Sigmoid colon (tissue), 4 donors: Measurements from ENCODE around the gene MPZL2.

Experiments used
- POLR2AphosphoS5 ChIP-seq, 4 donors: sonication (generic); formaldehyde crosslinking; IDR thresholded peaks; one replicate each; pipeline ENCODE4 v1.6.1; 2017; ENCODE audit warnings: antibody characterized with exemption in 4 of 4
- TF ChIP-seq, protein P1 (sequence below), 4 experiments: fragments of 450-650 bp in 3 of 4; fragments of 200-600 bp in 1 of 4; IDR thresholded peaks; one replicate each; pipeline ENCODE4 v1.5.1; 2016 to 2019; ENCODE audit warnings: antibody characterized with exemption in 4 of 4, mild to moderate bottlenecking in 3 of 4, moderate library complexity in 2 of 4

DNA sequence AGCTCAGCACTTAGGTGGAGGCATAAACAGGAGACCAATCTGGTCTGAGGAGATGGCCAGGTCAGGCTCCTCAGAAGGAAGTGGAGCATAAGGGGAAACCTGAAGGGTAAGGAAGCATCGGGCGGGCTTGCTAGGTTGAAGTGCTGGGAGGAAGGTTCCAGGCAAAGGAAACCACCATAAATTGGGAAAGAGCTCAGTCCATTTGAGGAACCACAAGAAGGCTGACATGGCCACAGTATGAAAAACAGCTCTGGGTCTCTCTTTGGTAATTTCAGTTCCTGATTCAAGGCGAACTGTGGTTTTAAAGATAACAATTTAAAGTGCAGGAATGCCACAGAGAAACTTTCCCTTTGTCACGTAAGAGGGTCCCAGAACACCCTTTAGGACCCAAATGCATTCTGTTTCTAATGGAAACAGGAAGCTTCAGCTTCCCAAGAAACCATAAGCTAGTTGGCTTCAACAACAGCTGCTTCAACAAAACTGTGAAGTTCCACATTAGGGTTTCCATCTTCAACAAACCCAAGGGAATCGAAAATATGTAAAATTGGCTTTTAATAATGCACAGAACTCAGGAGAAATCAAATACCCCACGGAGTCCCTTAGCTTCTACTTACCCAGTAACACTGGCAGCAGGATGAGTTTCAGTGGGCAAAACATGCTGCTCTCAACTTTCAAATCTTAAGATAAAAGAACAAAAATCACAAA lies 49.7 kb downstream of the MPZL2 start:
- no peak for TF ChIP-seq POLR2AphosphoS5 (IDR thresholded peaks at IDR 0.05)
- TF ChIP-seq, protein P1, sequence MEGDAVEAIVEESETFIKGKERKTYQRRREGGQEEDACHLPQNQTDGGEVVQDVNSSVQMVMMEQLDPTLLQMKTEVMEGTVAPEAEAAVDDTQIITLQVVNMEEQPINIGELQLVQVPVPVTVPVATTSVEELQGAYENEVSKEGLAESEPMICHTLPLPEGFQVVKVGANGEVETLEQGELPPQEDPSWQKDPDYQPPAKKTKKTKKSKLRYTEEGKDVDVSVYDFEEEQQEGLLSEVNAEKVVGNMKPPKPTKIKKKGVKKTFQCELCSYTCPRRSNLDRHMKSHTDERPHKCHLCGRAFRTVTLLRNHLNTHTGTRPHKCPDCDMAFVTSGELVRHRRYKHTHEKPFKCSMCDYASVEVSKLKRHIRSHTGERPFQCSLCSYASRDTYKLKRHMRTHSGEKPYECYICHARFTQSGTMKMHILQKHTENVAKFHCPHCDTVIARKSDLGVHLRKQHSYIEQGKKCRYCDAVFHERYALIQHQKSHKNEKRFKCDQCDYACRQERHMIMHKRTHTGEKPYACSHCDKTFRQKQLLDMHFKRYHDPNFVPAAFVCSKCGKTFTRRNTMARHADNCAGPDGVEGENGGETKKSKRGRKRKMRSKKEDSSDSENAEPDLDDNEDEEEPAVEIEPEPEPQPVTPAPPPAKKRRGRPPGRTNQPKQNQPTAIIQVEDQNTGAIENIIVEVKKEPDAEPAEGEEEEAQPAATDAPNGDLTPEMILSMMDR (IDR thresholded peaks at IDR 0.05): no peak
